ENCODE results near the gene FAM114A1. TPM values are rescaled to one million over a fixed set of nuclear protein-coding genes. Genes with fewer than 3 reads are reported as not detected.

Gene FAM114A1
- total RNA-seq, 6 donors from 2014 or later: 27.2 to 92.5 (median 43.1) TPM

DNA sequence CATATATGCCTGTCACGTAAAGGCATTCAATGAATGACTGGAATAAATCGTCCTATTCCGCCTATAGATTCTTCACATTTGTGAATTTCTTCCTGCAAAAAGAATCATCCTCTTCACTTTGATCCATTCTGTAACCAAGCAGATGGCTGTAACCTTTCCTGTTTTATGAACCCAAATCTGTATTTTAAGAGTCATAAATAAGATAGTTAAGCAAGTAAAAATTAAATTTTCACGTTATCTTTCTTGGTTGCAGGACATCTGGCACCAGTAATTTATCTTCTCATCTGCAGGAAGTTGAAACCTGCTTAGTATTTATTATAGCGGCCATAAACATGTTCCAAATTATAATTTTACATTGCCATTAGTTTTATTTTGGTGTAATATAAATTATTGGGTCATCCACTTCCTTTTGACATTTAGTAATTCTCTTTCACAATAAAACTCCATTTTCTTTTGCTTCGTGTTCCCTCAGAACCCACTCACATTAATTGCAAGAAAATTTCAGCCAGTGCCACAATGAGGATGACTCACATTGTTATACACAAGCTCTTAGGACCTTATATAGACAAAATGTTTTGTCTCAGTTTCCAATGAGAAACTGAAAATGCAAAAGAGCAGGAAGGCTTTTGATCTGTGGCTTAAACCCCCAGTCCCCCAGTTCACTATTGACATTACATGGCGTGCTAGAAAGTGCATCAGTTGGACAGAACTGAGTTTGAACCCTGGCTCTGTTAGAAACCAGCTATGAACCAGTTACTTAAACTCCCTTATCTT is 113.5 kb downstream of the FAM114A1 start:
- no peak overlapping the region for H3K4me3 ChIP-seq
- H3K27ac ChIP-seq: no peak overlapping the region
- WGBS, 2 donors: 67 to 73% methylated on average over 7 of the region's 7 CpGs
- DNase-seq (no peak), ATAC-seq (ENCODE audit: low FRiP score in 2 of 2) (no peak)
- no peak for TF ChIP-seq EP300 (IDR thresholded peaks at IDR 0.05)
- TF ChIP-seq POLR2A (IDR thresholded peaks at IDR 0.05): no peak
- no peak for TF ChIP-seq POLR2AphosphoS5 (IDR thresholded peaks at IDR 0.05)
- no peak for TF ChIP-seq CTCF (IDR thresholded peaks at IDR 0.05)
- no peaks in the 10 kb centered on the region for H3K27me3 ChIP-seq
- no peaks in the 10 kb centered on the region for H3K9me3 ChIP-seq
- H3K36me3 ChIP-seq: no peaks in the 10 kb centered on the region
- H3K4me1 ChIP-seq: peaks cover 0 to 3% (median 0%) of the 10 kb centered on the region in 4 donors

- H3K4me1 ChIP-seq: peaks cover 0 to 5% (median 2%) of the 10 kb centered on the region in 4 donors
- no peaks in the 10 kb centered on the region for H3K36me3 ChIP-seq
- WGBS, 2 donors: 91 to 98% methylated on average over 5 of the region's 5 CpGs
- ATAC-seq (ENCODE audit: low FRiP score in 2 of 2) (no peak), DNase-seq (no peak)
- no peak overlapping the region for H3K4me3 ChIP-seq
- TF ChIP-seq CTCF (IDR thresholded peaks at IDR 0.05) (no peak), EP300 (IDR thresholded peaks at IDR 0.05) (no peak), POLR2AphosphoS5 (IDR thresholded peaks at IDR 0.05) (no peak), POLR2A (IDR thresholded peaks at IDR 0.05) (no peak)
- H3K9me3 ChIP-seq: no peaks in the 10 kb centered on the region
- no peak overlapping the region for H3K27ac ChIP-seq
- no peaks in the 10 kb centered on the region for H3K27me3 ChIP-seq
Measured at GRCh38 chr4:38982361-38983095, 114.9 kb downstream of the FAM114A1 start.

- no peak for ATAC-seq (ENCODE audit: low FRiP score in 2 of 2)
- H3K4me1 ChIP-seq: peaks cover 0 to 5% (median 2%) of the 10 kb centered on the region in 4 donors
- H3K27me3 ChIP-seq: no peaks in the 10 kb centered on the region
- no peak overlapping the region for H3K27ac ChIP-seq
- 86 to 94% methylated on average over 6 of the region's 6 CpGs for WGBS, 2 donors
- DNase-seq: no peak
- H3K9me3 ChIP-seq: no peaks in the 10 kb centered on the region
- H3K4me3 ChIP-seq: no peak overlapping the region
- TF ChIP-seq EP300 (IDR thresholded peaks at IDR 0.05) (no peak), CTCF (IDR thresholded peaks at IDR 0.05) (no peak), POLR2AphosphoS5 (IDR thresholded peaks at IDR 0.05) (no peak), POLR2A (IDR thresholded peaks at IDR 0.05) (no peak)
- H3K36me3 ChIP-seq: no peaks in the 10 kb centered on the region
Measured at GRCh38 chr4:38983291-38983690, 115.7 kb downstream of the FAM114A1 start.

DNA sequence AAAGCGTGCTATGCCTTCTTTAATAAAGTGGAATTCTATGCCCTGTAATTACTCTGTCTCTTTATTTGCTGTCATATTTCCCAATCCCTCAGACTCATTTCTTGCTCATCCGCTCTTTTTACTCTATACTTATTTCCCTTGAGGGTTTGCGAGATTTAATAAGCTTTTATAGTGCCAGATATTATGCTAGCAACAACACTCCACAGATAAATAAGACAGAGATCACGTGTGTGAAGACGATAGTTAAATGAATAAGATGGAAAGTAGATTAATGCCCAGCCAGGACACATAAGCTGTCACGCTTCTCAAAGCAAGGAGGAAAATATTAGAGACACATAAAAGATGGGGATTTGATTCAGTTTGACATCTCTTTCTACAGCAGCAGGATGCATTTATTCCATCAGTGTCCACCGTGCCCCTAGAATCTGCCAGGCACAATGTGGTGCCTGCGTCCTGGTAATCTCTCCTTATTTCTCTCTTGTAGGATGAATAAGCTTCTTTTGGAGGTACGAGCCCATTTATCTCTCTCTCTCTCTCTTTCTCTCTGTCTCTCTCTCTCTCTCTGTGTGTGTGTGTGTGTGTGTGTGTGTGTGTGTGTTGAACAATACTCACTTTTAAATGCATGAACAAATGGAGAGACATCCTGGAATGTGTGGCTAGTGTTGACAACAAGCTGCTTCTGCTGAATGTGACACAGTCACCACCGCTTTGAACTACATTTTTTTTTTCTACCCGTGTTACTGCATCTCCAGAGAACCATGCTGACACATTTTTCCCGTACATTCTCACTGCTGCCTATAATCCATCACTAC is 116.4 kb downstream of the FAM114A1 start:
- ATAC-seq (ENCODE audit: low FRiP score in 2 of 2) (no peak), DNase-seq (no peak)
- H3K4me1 ChIP-seq: peaks cover 0 to 5% (median 2%) of the 10 kb centered on the region in 4 donors

More for the DNA sequence above, 116.4 kb downstream of the FAM114A1 start:
- Histone ChIP-seq H3K9me3 (no peaks in the 10 kb centered on the region), H3K27ac (no peak overlapping the region), H3K27me3 (no peaks in the 10 kb centered on the region), H3K36me3 (no peaks in the 10 kb centered on the region), H3K4me3 (no peak overlapping the region)
- 81 to 84% methylated on average over 12 of the region's 12 CpGs for WGBS, 2 donors
- no peak for TF ChIP-seq POLR2AphosphoS5 (IDR thresholded peaks at IDR 0.05)
- TF ChIP-seq EP300 (IDR thresholded peaks at IDR 0.05): no peak
- TF ChIP-seq POLR2A (IDR thresholded peaks at IDR 0.05): no peak
- TF ChIP-seq CTCF (IDR thresholded peaks at IDR 0.05): no peak
